ENCODE data around the gene GPR153. TPM values are rescaled to one million over a fixed set of nuclear protein-coding genes. Genes with fewer than 3 reads are reported as not detected.
A peak's percentile ranks its signal among the peaks of the same experiment; 100 is the strongest.

The GPR153 gene
- total RNA-seq, 1 donor from 2014 or later = 25.0 TPM

- Mint-ChIP-seq H3K27me3 (ENCODE audit: low read depth) (no peaks in the 10 kb centered on the region), H3K36me3 (no peaks in the 10 kb centered on the region), H3K4me1 (peaks cover 9% of the 10 kb centered on the region), H3K9me3 (no peaks in the 10 kb centered on the region), H3K4me3 (no peak overlapping the region), H3K27ac (no peak overlapping the region)
- DNase-seq (ENCODE audit: low spot score in 2 of 2, unreplicated experiment in 2 of 2) = no peak
- TF ChIP-seq CTCF (IDR thresholded peaks at IDR 0.05; ENCODE audit: unreplicated experiment) = no peak
Observed at GRCh38 chr1:6279066-6279465, 18.2 kb upstream of the GPR153 start.

- peaks cover 13% of the 10 kb centered on the region for H3K4me1 Mint-ChIP-seq
- no peaks in the 10 kb centered on the region for H3K9me3 Mint-ChIP-seq
- DNase-seq (ENCODE audit: low spot score in 2 of 2, unreplicated experiment in 2 of 2) = no peak
- no peaks in the 10 kb centered on the region for H3K27me3 Mint-ChIP-seq (ENCODE audit: low read depth)
- H3K27ac Mint-ChIP-seq = no peak overlapping the region
- H3K4me3 Mint-ChIP-seq = no peak overlapping the region
- no peaks in the 10 kb centered on the region for H3K36me3 Mint-ChIP-seq
- TF ChIP-seq CTCF (IDR thresholded peaks at IDR 0.05; ENCODE audit: unreplicated experiment) = no peak
Observed at GRCh38 chr1:6278263-6278662, 17.4 kb upstream of the GPR153 start.

- TF ChIP-seq CTCF (IDR thresholded peaks at IDR 0.05; ENCODE audit: unreplicated experiment) = no peak
- Mint-ChIP-seq H3K27ac (peak overlapping the region; percentile 85), H3K4me1 (peaks cover 26% of the 10 kb centered on the region), H3K9me3 (no peaks in the 10 kb centered on the region), H3K27me3 (ENCODE audit: low read depth) (no peaks in the 10 kb centered on the region), H3K4me3 (no peak overlapping the region), H3K36me3 (no peaks in the 10 kb centered on the region)
- no peak for DNase-seq (ENCODE audit: low spot score in 2 of 2, unreplicated experiment in 2 of 2)
Observed at GRCh38 chr1:6276811-6277555, 16.1 kb upstream of the GPR153 start.

- Mint-ChIP-seq H3K27me3 (ENCODE audit: low read depth) (no peaks in the 10 kb centered on the region), H3K9me3 (no peaks in the 10 kb centered on the region), H3K36me3 (no peaks in the 10 kb centered on the region), H3K27ac (peak overlapping the region; percentile 85), H3K4me1 (peaks cover 35% of the 10 kb centered on the region), H3K4me3 (peak overlapping the region; percentile 38)
- peak in 1 of 2 experiments; percentile 49 for DNase-seq (ENCODE audit: low spot score in 2 of 2, unreplicated experiment in 2 of 2)
- TF ChIP-seq CTCF (IDR thresholded peaks at IDR 0.05; ENCODE audit: unreplicated experiment) = no peak
Observed at GRCh38 chr1:6275826-6276782, 15.2 kb upstream of the GPR153 start.

GRCh38 chr1:6274622-6275139, 13.8 kb upstream of the GPR153 start:
- Mint-ChIP-seq H3K9me3 (no peaks in the 10 kb centered on the region), H3K27me3 (ENCODE audit: low read depth) (no peaks in the 10 kb centered on the region), H3K27ac (no peak overlapping the region), H3K36me3 (no peaks in the 10 kb centered on the region), H3K4me3 (no peak overlapping the region), H3K4me1 (peaks cover 48% of the 10 kb centered on the region)
- no peak for DNase-seq (ENCODE audit: low spot score in 2 of 2, unreplicated experiment in 2 of 2)
- no peak for TF ChIP-seq CTCF (IDR thresholded peaks at IDR 0.05; ENCODE audit: unreplicated experiment)
